ENCODE results near the gene NAALAD2.

DNA sequence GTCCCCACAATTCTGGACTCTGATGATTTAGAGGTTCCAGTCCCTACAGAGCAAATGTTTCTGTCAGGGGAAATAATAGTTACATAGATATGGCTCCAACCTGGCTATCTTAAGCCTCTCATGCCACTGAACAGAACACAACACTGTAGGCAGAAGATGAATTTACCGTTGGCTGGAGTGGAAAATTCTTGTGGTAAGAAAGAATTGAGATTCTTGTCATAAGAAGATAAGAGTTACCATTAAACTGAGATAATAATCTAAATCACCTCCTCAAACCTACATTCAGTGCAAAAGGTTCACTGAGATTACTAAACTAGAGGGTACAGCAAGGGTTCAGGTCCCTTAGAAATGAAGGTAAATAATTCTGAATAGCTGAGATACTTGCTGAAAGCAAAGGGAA, 10.1 kb upstream of the NAALAD2 start:
- TF ChIP-seq POLR2A (IDR thresholded peaks at IDR 0.05; ENCODE audit: low read length) (no peak), MAZ (IDR thresholded peaks at IDR 0.05; ENCODE audit: borderline replicate concordance, low read depth, low read length) (no peak), RAD21 (conservative IDR thresholded peaks at IDR 0.05 in 1 of 2, IDR thresholded peaks at IDR 0.05 in 1 of 2) (no peak)

All from A549 (cell line).